HG02798 (cell line): ENCODE data around the gene SCAPER.
"Not testable (repeated sequence)": the region's sequence is repeated elsewhere in the genome, so short reads cannot be mapped to it uniquely, and the experiment has no call there.

Source experiments
- ATAC-seq: cut with Tn5 transposase; IDR thresholded peaks from one replicate; pipeline ENCODE4 v1.9.1; 2021; ENCODE audit warnings: mild to moderate bottlenecking; ENCODE audit not compliant: unreplicated experiment, poor library complexity

SCAPER gene

DNA sequence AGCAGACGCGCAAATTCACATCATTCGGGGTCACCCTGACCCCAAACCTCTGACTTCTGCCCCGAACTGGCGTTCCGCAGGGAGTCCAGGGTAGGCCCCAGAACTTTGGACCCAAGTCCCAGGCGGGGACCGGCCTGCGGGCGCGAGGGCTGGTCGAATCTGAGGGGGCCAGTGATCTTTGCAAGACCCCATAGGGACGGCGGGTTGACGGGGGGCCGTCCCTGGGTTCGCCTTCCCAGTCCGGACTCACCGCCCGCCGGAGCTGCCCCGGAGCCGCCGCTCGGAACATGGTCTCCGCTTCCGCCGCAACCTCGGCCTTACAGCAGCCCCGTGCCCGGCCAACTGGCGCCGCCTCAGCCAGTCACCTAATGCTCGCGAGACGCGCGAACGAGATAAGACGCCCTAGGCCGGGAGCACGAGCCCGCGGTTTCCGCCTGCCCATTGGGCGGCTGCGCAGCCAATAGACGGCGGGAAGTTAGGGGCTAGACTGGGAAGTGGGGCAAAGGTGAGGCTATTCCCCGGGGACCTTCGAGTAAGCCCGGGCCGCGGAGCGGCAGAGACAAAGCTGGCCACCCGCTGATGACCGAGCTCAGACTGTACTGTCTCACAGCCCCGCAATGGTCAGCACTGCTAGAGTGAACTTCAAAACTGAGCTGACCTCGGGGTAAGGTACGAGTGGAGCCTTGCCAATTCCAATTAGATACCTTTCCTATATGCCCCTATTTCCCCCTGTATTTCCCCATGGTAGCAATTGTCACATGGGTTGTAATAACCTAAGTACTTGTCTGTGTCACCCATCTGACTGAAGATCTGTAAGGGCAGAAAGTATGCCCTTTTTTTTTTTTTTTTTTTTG lies 593.8 kb downstream of the SCAPER start, which contains the start of gene ETFA:
ETFA (minus strand) TSS at position 370 of the 854 bp plus-strand sequence; CDS start at position 289, 81 bp downstream.
- peak; percentile 97 for ATAC-seq

DNA sequence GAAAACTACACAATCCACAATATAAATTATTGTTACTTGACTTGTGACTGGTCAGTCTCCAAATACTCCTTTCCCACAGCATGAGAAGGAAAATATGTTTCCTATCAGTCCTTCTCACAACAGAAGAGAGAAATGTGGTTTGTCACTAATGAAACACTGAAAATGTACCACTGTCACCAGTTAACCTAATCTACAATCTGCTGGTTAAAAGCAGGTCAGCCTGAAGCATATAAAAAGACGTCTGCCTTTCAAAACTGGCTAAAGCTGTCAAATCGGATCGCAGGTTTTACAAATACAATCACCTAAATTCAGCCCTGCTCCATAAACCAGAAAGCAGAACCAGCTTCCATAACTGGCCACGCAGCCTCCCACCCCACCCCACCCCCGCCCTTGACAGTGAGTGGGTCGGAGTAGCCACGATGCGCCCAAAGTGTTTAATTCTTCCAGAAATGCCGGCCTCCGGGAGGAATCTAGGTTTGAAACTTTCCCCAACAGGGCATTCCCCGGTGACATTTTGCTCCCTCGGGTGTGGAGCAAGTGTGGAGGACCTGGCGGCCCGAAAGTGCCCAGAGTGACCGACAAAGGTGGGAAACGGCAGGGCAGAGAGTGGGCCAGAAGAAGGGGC lies 594.6 kb downstream of the SCAPER start:
- ATAC-seq: peak; percentile 17

DNA sequence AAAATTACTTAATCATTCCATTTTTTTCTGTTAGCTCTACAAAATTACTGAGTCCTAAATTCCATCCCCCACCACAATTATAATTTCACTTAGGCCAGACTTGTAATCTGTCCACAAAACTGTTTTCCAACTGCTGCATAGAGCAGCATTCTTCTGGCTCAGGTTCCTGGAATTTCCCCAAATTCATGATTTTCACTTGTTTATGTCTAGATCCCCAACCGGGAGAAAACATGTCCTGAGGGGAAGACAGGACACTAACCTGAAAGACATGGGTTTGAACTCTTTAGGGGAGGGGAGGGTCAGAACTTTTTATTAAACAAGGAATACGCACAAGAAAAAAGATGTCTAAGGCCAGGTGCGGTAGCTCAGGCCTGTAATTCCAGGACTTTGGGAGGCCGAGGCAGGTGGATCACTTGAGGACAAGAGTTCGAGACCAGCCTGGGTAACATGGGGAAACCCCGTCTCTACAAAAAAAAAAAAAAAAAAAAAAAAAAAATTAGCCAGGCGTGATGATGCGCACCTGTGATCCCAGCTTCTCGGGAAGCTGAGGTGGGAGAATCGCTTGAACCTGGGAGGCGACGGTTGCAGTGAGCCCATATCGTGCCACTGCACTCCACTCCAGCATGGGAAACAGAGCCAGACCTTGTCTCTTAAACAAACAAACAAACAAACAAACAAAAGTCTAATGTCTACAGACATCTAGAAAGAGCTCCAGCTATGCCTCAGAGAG lies 595.4 kb downstream of the SCAPER start:
- ATAC-seq: no peak

DNA sequence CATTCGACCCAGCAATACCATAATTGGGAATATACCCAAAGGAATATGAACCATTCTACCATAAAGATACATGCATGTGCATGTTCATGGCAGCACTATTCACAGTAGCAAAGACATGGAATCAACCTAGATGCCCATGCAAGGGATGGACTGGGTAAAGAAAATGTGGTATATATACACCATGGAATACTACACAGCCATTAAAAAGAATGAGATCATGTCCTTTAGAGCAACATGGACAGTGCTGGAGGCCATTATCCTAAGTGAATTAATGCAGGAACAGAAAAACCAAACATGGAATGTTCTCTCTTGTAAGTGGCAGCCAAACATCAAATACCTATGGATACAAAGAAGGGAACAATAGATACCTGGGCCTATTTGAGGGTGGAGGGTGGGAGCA lies 601.2 kb downstream of the SCAPER start:
- ATAC-seq: no peak

DNA sequence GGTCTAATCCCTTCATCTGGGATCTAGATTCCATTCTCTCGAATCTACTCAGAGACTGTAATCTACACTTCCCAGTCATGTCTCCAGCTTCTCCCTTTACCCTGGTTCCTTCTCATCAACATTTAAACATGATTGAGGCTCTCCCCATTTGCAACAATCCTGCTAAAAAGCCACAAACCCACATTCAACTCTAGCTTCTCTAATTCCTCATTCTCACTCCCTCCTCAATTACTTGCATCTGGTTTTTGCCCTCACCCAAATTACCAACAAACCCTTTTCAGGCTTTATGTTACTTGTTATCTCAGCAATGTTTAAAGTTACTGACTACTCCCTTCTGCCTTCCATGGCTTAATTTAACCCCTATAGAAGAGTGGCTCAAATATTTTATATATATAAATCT lies 605.4 kb downstream of the SCAPER start:
- no peak for ATAC-seq

DNA sequence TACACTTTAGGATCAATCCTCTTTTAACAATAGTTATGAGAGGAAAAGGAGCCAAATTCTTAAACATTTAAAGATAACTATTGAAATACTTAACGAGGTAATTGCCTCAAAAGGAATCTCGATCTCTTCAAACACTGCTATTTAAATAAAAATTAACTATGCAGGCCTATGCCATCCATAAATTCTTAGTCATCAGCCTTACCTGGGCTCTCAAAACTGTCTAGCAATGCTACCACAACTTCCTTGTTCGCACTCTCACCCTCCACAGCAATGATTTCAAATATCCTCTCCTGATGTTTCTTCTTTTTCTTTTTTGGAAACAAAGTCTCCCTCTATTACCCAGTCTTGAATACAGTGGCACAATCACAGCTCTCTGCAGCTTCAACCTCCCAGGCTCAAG lies 606.2 kb downstream of the SCAPER start:
- ATAC-seq: no peak

DNA sequence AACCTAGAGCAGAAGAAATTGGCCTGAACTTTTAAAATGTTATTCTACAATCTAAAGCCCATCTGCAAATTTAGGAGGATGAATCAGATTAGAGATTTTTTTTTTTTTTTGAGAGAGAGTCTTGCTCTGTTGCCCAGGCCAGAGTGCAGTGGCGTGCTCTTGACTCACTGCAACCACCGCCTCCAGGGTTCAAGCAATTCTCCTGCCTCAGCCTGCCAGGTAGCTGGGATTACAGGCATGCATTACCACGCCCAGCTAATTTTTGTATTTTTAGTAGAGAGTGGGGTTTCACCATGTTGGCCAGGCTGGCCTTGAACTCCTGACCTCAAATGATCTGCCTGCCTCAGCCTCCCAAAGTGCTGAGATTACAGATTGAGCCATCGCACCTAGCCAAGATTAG lies 607.2 kb downstream of the SCAPER start:
- ATAC-seq: not testable (repeated sequence)
